NB4 (cell line): Measurements from ENCODE around the gene WDR75.

Experiments
- CTCF ChIP-seq: IDR thresholded peaks from one replicate; pipeline ENCODE4 v1.5.1; 2012; ENCODE audit warnings: low read depth, low read length
- POLR2A ChIP-seq: IDR thresholded peaks from 2 replicates; pipeline ENCODE4 v1.6.1; 2011; ENCODE audit warnings: mild to moderate bottlenecking; ENCODE audit not compliant: insufficient read length; ENCODE audit errors: extremely low read depth

GRCh38 chr2:189521699-189522434 is 80.6 kb downstream of the WDR75 start:
- TF ChIP-seq CTCF (no peak), POLR2A (no peak)
